ENCODE data around the gene SLC6A9.

DNA sequence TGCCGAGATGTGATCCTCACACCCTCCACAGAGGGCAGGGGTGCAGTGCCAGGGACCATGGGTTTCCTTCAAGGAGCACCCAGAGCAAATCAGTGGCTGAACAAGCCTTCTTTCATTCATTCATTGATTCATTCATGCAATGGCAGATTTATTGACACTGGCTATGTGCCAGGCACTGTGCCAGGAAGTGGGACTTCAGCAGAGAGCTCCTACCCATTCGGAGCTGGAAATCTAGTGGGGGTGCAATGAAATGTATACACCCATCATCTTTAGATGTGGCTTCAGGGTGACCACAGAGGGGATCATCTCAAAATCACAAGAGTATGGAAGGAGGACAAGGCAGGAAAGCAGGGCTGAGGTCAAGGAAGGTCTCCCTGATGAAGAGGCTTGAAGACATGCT, 18.9 kb downstream of the SLC6A9 start:
- TF ChIP-seq, protein P1, sequence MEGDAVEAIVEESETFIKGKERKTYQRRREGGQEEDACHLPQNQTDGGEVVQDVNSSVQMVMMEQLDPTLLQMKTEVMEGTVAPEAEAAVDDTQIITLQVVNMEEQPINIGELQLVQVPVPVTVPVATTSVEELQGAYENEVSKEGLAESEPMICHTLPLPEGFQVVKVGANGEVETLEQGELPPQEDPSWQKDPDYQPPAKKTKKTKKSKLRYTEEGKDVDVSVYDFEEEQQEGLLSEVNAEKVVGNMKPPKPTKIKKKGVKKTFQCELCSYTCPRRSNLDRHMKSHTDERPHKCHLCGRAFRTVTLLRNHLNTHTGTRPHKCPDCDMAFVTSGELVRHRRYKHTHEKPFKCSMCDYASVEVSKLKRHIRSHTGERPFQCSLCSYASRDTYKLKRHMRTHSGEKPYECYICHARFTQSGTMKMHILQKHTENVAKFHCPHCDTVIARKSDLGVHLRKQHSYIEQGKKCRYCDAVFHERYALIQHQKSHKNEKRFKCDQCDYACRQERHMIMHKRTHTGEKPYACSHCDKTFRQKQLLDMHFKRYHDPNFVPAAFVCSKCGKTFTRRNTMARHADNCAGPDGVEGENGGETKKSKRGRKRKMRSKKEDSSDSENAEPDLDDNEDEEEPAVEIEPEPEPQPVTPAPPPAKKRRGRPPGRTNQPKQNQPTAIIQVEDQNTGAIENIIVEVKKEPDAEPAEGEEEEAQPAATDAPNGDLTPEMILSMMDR (IDR thresholded peaks at IDR 0.05) = no peak
- no peak for TF ChIP-seq POLR2AphosphoS5 (IDR thresholded peaks at IDR 0.05; ENCODE audit: low read depth, low read length)
- TF ChIP-seq, protein P2, sequence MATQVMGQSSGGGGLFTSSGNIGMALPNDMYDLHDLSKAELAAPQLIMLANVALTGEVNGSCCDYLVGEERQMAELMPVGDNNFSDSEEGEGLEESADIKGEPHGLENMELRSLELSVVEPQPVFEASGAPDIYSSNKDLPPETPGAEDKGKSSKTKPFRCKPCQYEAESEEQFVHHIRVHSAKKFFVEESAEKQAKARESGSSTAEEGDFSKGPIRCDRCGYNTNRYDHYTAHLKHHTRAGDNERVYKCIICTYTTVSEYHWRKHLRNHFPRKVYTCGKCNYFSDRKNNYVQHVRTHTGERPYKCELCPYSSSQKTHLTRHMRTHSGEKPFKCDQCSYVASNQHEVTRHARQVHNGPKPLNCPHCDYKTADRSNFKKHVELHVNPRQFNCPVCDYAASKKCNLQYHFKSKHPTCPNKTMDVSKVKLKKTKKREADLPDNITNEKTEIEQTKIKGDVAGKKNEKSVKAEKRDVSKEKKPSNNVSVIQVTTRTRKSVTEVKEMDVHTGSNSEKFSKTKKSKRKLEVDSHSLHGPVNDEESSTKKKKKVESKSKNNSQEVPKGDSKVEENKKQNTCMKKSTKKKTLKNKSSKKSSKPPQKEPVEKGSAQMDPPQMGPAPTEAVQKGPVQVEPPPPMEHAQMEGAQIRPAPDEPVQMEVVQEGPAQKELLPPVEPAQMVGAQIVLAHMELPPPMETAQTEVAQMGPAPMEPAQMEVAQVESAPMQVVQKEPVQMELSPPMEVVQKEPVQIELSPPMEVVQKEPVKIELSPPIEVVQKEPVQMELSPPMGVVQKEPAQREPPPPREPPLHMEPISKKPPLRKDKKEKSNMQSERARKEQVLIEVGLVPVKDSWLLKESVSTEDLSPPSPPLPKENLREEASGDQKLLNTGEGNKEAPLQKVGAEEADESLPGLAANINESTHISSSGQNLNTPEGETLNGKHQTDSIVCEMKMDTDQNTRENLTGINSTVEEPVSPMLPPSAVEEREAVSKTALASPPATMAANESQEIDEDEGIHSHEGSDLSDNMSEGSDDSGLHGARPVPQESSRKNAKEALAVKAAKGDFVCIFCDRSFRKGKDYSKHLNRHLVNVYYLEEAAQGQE (IDR thresholded peaks at IDR 0.05; ENCODE audit: insufficient read depth in 1 of 2, low read depth in 2 of 2, low read length in 1 of 2) = no peak
- no peak for TF ChIP-seq TCF7L2 (IDR thresholded peaks at IDR 0.05; ENCODE audit: low read depth, low read length)
- no peak for TF ChIP-seq SIN3A (IDR thresholded peaks at IDR 0.05; ENCODE audit: borderline replicate concordance, insufficient read depth, low read depth, low read length)

Measured in Panc1 (cell line).